Measurements from ENCODE around the gene KIF26B. TPM values are rescaled to one million over a fixed set of nuclear protein-coding genes. Genes with fewer than 3 reads are reported as not detected.

Gene KIF26B
- total and polyA plus RNA-seq, 8 donors, result 0.15 to 3.2 (median 0.89) TPM; not detected in 1

DNA sequence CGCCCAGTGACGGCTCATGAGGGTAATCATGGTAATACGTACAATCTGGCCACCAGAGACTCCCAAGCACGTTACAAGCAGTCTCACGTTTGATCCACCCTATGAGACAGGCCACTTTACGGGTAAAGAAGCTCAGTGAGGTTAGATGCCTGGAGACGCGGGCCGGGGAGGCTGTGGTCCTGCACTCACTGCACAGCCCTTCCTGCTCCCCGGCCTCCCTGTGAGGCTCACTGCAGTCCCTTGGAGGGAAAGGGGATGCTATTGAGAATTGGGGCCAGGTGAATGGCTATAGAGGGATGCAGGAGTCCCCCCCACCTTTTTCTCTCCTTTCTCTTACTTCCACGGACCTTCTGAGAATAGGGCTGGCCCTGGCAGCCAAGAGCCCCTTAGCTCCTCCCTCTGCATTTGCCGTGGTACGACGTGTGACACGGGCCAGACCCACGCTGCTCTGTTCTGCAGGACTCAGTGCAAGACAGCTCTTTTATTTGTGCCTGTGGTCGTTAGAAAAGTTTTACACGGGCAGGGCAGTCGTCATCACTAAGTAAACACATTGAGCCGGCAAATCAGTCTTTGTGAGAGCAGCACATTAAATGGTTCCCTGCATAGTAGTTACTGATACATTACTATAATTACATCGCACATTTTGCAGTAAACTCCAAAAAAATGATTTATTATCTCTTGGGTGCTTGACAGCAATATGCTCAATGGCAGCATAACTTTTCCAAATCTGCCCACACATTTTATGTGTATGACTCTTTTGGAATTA, 18.8 kb downstream of the KIF26B start:
- H3K27me3 ChIP-seq, result no peaks in the 10 kb centered on the region
- no peak overlapping the region for H3K4me3 ChIP-seq
- 39 to 54% (median 51%) methylated on average over 18 to 21 of the region's 21 CpGs for WGBS, 5 donors
- H3K36me3 ChIP-seq, result no peaks in the 10 kb centered on the region
- intact Hi-C loops (cut with DNase I; ENCODE audit: low total_unique reads), result no loop called here
- TF ChIP-seq POLR2AphosphoS5 (IDR thresholded peaks at IDR 0.05) (no peak), EP300 (IDR thresholded peaks at IDR 0.05) (no peak), POLR2A (IDR thresholded peaks at IDR 0.05) (no peak)
- TF ChIP-seq, protein P1, sequence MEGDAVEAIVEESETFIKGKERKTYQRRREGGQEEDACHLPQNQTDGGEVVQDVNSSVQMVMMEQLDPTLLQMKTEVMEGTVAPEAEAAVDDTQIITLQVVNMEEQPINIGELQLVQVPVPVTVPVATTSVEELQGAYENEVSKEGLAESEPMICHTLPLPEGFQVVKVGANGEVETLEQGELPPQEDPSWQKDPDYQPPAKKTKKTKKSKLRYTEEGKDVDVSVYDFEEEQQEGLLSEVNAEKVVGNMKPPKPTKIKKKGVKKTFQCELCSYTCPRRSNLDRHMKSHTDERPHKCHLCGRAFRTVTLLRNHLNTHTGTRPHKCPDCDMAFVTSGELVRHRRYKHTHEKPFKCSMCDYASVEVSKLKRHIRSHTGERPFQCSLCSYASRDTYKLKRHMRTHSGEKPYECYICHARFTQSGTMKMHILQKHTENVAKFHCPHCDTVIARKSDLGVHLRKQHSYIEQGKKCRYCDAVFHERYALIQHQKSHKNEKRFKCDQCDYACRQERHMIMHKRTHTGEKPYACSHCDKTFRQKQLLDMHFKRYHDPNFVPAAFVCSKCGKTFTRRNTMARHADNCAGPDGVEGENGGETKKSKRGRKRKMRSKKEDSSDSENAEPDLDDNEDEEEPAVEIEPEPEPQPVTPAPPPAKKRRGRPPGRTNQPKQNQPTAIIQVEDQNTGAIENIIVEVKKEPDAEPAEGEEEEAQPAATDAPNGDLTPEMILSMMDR (IDR thresholded peaks at IDR 0.05), result no peak
- peaks cover 0 to 12% (median 7%) of the 10 kb centered on the region in 4 donors for H3K4me1 ChIP-seq
- no peaks in the 10 kb centered on the region for H3K9me3 ChIP-seq
- DNase-seq, result peak in 1 of 2 donors; percentile 78
- no peak overlapping the region for H3K27ac ChIP-seq

DNA sequence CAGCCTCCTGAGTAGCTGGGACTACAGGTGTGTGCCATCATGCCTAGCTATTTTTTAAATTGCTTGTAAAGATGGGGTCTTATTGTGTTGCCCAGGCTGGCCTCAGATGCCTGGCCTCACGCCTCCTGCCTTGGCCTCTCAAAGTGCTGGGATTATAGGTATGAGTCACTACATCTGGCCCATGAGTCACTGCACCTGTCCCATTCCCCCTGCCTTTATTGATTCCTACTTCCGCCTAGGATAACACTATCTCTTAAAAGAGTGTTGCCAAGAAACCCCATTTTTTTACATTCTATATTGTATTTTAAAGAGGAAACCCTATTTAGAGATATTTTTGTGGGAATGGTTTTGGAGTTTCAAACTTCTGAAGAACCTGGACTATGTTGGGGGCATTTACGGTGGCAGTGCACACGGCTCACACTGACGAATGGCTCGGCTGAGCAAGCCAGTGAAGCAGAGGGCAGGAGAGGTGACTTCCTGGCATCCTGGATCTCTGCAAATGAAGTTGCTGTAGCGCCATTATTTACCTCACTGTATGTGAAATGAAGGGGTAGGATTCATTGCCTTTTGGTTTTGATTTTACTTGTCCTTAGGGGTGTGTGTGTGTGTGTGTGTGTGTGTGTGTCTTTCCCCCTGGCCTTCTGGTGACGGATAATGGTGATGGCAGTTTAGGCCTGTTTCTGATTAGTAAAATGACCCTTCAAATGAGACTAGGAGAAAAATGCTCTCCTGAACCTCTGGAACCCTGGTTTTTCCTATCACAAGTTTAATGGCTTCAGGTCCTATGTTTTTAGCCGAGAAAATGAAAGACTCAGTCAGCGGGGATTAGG, 22.5 kb downstream of the KIF26B start:
- Histone ChIP-seq H3K27ac (no peak overlapping the region), H3K36me3 (no peaks in the 10 kb centered on the region), H3K27me3 (no peaks in the 10 kb centered on the region), H3K9me3 (no peaks in the 10 kb centered on the region), H3K4me3 (no peak overlapping the region), H3K4me1 (peaks cover 0 to 21% (median 18%) of the 10 kb centered on the region in 4 donors)
- DNase-seq, result peak in 1 of 2 donors; percentile 61
- intact Hi-C loops (cut with DNase I; ENCODE audit: low total_unique reads), result no loop called here
- WGBS, 5 donors, result 77 to 85% (median 81%) methylated on average over 10 of the region's 10 CpGs
- no peak for TF ChIP-seq POLR2AphosphoS5 (IDR thresholded peaks at IDR 0.05)
- no peak for TF ChIP-seq EP300 (IDR thresholded peaks at IDR 0.05)
- TF ChIP-seq, protein P1 (IDR thresholded peaks at IDR 0.05), result no peak
- no peak for TF ChIP-seq POLR2A (IDR thresholded peaks at IDR 0.05)

DNA sequence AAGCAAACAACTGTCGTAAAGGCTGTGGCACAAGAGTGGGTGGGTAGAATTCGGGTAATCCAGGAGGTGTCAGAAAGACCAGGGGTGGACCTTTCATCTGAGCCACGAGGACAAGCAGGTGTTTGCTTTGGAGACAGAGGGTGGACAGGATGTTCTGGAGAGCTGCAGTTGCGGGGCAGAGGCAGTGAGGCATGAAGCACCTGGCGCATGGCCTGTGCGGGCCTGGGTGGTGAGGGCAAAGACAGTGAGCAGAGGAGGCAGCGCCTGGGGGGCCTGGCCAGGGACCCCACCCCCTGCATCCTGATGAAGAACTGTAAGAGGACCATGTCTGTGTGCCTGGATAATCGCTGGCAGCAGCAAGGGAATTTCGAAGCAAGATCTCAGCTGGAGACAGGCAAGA, 24.9 kb downstream of the KIF26B start:
- TF ChIP-seq, protein P1 (IDR thresholded peaks at IDR 0.05), result no peak
- TF ChIP-seq POLR2AphosphoS5 (IDR thresholded peaks at IDR 0.05) (no peak), EP300 (IDR thresholded peaks at IDR 0.05) (no peak), POLR2A (IDR thresholded peaks at IDR 0.05) (no peak)
- Histone ChIP-seq H3K4me3 (no peak overlapping the region), H3K9me3 (no peaks in the 10 kb centered on the region), H3K36me3 (no peaks in the 10 kb centered on the region), H3K27ac (no peak overlapping the region), H3K4me1 (peaks cover 0 to 17% (median 10%) of the 10 kb centered on the region in 4 donors), H3K27me3 (no peaks in the 10 kb centered on the region)
- 66 to 70% (median 68%) methylated on average over 9 of the region's 9 CpGs for WGBS, 5 donors
- intact Hi-C loops (cut with DNase I; ENCODE audit: low total_unique reads), result no loop called here
- no peak for DNase-seq

DNA sequence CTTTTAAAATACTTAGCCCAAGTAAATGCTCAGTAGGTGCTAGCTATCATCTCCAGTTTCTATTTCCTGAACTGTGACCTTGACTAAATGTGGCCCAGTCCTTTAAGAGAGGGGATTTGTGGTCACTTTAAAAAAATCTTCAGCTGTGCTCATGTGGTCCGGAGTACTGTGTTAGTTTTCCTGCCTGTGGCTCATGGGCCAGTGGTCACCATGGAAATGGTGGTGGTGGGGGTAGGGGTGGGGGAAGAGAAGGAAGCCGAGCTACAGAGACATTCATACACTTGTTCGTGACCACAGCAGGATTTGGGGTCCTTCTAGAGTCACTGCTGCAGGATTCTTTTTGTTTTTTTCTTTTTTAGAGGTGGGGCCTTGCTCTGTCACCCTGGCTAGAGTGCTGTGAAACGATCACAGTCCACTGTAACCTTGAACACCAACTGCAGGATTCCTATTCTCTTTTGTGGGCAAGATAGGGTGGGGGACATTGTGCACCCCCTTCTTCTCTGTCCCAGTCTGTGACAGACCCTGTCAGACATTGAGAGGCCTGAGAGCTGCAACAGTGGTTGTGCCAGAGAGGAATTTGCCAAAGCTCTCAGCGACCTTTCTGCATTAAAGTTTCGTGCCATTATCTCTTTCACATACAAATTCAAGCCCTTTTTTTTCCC, 25.8 kb downstream of the KIF26B start:
- Histone ChIP-seq H3K4me3 (no peak overlapping the region), H3K4me1 (peaks cover 0 to 17% (median 10%) of the 10 kb centered on the region in 4 donors), H3K36me3 (no peaks in the 10 kb centered on the region), H3K27me3 (no peaks in the 10 kb centered on the region), H3K9me3 (no peaks in the 10 kb centered on the region), H3K27ac (no peak overlapping the region)
- 42 to 62% (median 52%) methylated on average over 6 of the region's 6 CpGs for WGBS, 5 donors
- TF ChIP-seq POLR2AphosphoS5 (IDR thresholded peaks at IDR 0.05), result no peak
- no peak for TF ChIP-seq EP300 (IDR thresholded peaks at IDR 0.05)
- TF ChIP-seq, protein P1 (IDR thresholded peaks at IDR 0.05), result no peak
- TF ChIP-seq POLR2A (IDR thresholded peaks at IDR 0.05), result no peak
- intact Hi-C loops (cut with DNase I; ENCODE audit: low total_unique reads), result no loop called here
- peak in 1 of 2 donors; percentile 60 for DNase-seq

Measured in stomach (tissue), 9 donors.